PC-3 (cell line): ENCODE results near the gene MAP2K1. TPM values are rescaled to one million over a fixed set of nuclear protein-coding genes. Genes with fewer than 3 reads are reported as not detected.

Source experiments
- ATAC-seq: fragments of 200-7000 bp; cut with Tn5 transposase; 2 replicates; pipeline ENCODE4 v1.9.1; 2020; ENCODE audit warnings: mild to moderate bottlenecking, moderate library complexity
- BruUV-seq: library from RNA; stranded (reverse); fragments of 400-500 nt; replicated peaks from 2 replicates; lab custom pipeline; 2021; lab: Mats Ljungman, UMichigan
- CTCF ChIA-PET: fragments of 300-600 bp; sonication (Branson Sonifier 250); formaldehyde crosslinking; loops from one replicate; lab custom pipeline; 2022; ENCODE audit warnings: antibody characterized with exemption; lab: Charles Lee
- POLR2A ChIA-PET: fragments of 300-600 bp; sonication (Branson Sonifier 250); formaldehyde crosslinking; loops from one replicate; lab custom pipeline; 2022; ENCODE audit warnings: antibody characterized with exemption; ENCODE audit not compliant: unreplicated experiment; lab: Charles Lee
- DNase-seq: peaks from one replicate; pipeline ENCODE4 v3.0.0-alpha.2; 2015
- H2AFZ ChIP-seq: fragments of 300-600 bp; sonication (generic); 2 replicates; pipeline ENCODE4 v1.6.0; 2016; ENCODE audit warnings: antibody characterized with exemption, low read length
- H3F3A ChIP-seq: fragments of 300-600 bp; sonication (generic); one replicate; pipeline ENCODE4 v1.6.0; 2017; ENCODE audit warnings: antibody characterized with exemption, low read length, control low read depth, mild to moderate bottlenecking; ENCODE audit not compliant: unreplicated experiment
- H3K27ac ChIP-seq: fragments of 300-600 bp; sonication (generic); 2 replicates; pipeline ENCODE4 v1.5.1; 2016; ENCODE audit warnings: mild to moderate bottlenecking, low read length
- H3K27me3 ChIP-seq: fragments of 300-600 bp; sonication (generic); 2 replicates; pipeline ENCODE4 v1.6.1; 2016; ENCODE audit warnings: low read length, mixed read lengths
- H3K36me3 ChIP-seq: fragments of 300-600 bp; sonication (generic); 2 replicates; pipeline ENCODE4 v1.6.1; 2016; ENCODE audit warnings: low read depth, mixed run types, low read length, mixed read lengths
- H3K4me1 ChIP-seq: fragments of 300-600 bp; sonication (generic); 2 replicates; pipeline ENCODE4 v1.5.1; 2016; ENCODE audit warnings: low read length; ENCODE audit not compliant: insufficient read depth
- H3K4me2 ChIP-seq: fragments of 300-600 bp; sonication (generic); 2 replicates; pipeline ENCODE4 v1.6.0; 2016; ENCODE audit warnings: low read length
- H3K4me3 ChIP-seq: fragments of 300-600 bp; sonication (generic); 2 replicates; pipeline ENCODE4 v1.5.1; 2016; ENCODE audit warnings: mild to moderate bottlenecking, low read length, mixed read lengths
- H3K79me2 ChIP-seq: fragments of 300-600 bp; sonication (generic); 2 replicates; pipeline ENCODE4 v1.6.1; 2017; ENCODE audit warnings: low read length, mixed read lengths
- H3K9ac ChIP-seq: fragments of 300-600 bp; sonication (generic); 2 replicates; pipeline ENCODE4 v1.6.0; 2016; ENCODE audit warnings: mild to moderate bottlenecking, low read length
- H3K9me2 ChIP-seq: fragments of 300-600 bp; sonication (generic); replicated peaks from 2 replicates; pipeline ENCODE4 v1.6.1; 2016; ENCODE audit warnings: mixed run types, low read length, mixed read lengths
- H3K9me3 ChIP-seq: fragments of 300-600 bp; sonication (generic); 2 replicates; pipeline ENCODE4 v1.6.1; 2016; ENCODE audit warnings: low read length, mixed read lengths
- H4K20me1 ChIP-seq: fragments of 300-600 bp; sonication (generic); 2 replicates; pipeline ENCODE4 v1.6.1; 2016; ENCODE audit warnings: low read length, mixed read lengths
- EZH2 ChIP-seq: fragments of 300-600 bp; sonication (generic); IDR thresholded peaks from one replicate; pipeline ENCODE4 v1.6.1; 2017; ENCODE audit warnings: antibody characterized with exemption, mild to moderate bottlenecking, low read length; ENCODE audit not compliant: unreplicated experiment
- EZH2phosphoT487 ChIP-seq: fragments of 300-600 bp; sonication (generic); IDR thresholded peaks from 2 replicates; pipeline ENCODE4 v1.6.1; 2018; ENCODE audit warnings: mild to moderate bottlenecking, antibody characterized with exemption, low read length, borderline replicate concordance
- intact Hi-C: fragments of 100-400 bp; cut with micrococcal nuclease; formaldehyde crosslinking; loops from 2 replicates; pipeline ENCODE4 v1.9.0; 2023
- total RNA-seq: library from RNA; depleted of rRNA; stranded (reverse); fragments of >200 nt; gene quantifications from 2 replicates; pipeline ENCODE4 v1.2.3, GENCODE V29; 2014
- TF ChIP-seq, protein P1 (sequence below): fragments of 300-600 bp; sonication (generic); conservative IDR thresholded peaks from 2 replicates; pipeline ENCODE4 v1.5.1; 2017; ENCODE audit warnings: antibody characterized with exemption, low read depth, mild to moderate bottlenecking, low read length

Gene MAP2K1
- total RNA-seq, 1 experiment from 2014 or later, result 35.5 TPM

DNA sequence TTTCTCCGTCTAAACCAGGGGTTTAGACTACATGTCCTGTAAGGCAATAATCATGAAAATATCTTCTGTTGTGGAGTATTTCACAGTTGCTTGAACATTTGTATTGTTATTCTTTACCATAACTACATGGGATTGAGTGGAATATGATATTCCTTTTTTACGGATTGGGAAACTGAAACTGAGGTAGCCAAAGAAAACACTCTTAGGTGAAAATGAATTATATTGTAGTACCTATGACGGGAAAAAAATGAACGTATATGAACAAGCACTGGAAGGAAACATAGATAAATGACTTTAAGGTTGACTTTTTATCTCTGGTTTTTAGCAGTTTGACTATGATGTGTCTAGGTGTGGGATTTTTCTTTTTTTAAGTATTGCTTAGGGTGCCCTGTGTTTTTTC, 35.6 kb downstream of the MAP2K1 start:
- no peaks in the 10 kb centered on the region for H3F3A ChIP-seq
- no peak overlapping the region for H2AFZ ChIP-seq
- TF ChIP-seq EZH2phosphoT487 (no peak), EZH2 (no peak)
- TF ChIP-seq, protein P1, sequence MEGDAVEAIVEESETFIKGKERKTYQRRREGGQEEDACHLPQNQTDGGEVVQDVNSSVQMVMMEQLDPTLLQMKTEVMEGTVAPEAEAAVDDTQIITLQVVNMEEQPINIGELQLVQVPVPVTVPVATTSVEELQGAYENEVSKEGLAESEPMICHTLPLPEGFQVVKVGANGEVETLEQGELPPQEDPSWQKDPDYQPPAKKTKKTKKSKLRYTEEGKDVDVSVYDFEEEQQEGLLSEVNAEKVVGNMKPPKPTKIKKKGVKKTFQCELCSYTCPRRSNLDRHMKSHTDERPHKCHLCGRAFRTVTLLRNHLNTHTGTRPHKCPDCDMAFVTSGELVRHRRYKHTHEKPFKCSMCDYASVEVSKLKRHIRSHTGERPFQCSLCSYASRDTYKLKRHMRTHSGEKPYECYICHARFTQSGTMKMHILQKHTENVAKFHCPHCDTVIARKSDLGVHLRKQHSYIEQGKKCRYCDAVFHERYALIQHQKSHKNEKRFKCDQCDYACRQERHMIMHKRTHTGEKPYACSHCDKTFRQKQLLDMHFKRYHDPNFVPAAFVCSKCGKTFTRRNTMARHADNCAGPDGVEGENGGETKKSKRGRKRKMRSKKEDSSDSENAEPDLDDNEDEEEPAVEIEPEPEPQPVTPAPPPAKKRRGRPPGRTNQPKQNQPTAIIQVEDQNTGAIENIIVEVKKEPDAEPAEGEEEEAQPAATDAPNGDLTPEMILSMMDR, result no peak
- no peak overlapping the region for H3K9ac ChIP-seq
- no TSS peak for BruUV-seq
- H3K4me2 ChIP-seq, result no peak overlapping the region
- no peaks in the 10 kb centered on the region for H3K36me3 ChIP-seq
- POLR2A ChIA-PET, result no interaction called here
- no peak for DNase-seq
- no peak for ATAC-seq
- intact Hi-C loops, result no loop called here
- H3K4me1 ChIP-seq, result no peaks in the 10 kb centered on the region
- no peaks in the 10 kb centered on the region for H3K9me3 ChIP-seq
- H3K27me3 ChIP-seq, result no peaks in the 10 kb centered on the region
- CTCF ChIA-PET, result no interaction called here
- no peak overlapping the region for H3K4me3 ChIP-seq
- peaks cover 85% of the 10 kb centered on the region for H3K79me2 ChIP-seq
- H3K27ac ChIP-seq, result no peak overlapping the region
- no peaks in the 10 kb centered on the region for H3K9me2 ChIP-seq
- H4K20me1 ChIP-seq, result 0 out of 2 replicates have a peak, but pooled peaks cover 6% of the 10 kb centered on the region

DNA sequence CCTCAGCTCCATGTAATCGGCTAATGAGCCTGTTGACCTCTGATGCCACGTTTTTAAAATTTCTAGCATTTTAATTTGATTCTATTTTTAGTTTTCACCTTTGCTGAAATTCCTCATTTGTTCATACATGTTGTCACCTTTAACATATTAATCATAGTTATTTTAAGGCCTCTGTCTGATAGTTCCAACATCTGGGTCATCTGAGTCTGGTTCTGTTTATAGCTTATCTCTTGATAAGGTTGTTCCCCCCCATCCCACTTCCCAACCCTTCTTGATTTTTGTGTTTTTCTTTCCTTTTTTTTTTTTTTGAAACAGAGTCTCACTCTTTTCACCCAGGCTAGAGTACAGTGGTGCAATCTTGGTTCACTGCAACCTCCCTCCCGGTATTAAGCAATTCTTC, 36.4 kb downstream of the MAP2K1 start:
- TF ChIP-seq EZH2phosphoT487 (no peak), EZH2 (no peak)
- TF ChIP-seq, protein P1, result no peak
- Histone ChIP-seq H3K4me3 (no peak overlapping the region), H2AFZ (no peak overlapping the region), H3F3A (no peaks in the 10 kb centered on the region), H3K4me1 (no peaks in the 10 kb centered on the region), H3K27me3 (no peaks in the 10 kb centered on the region), H4K20me1 (0 out of 2 replicates have a peak, but pooled peaks cover 6% of the 10 kb centered on the region), H3K9me2 (no peaks in the 10 kb centered on the region), H3K36me3 (no peaks in the 10 kb centered on the region), H3K9ac (no peak overlapping the region), H3K4me2 (no peak overlapping the region), H3K9me3 (no peaks in the 10 kb centered on the region), H3K27ac (no peak overlapping the region), H3K79me2 (peaks cover 77% of the 10 kb centered on the region)
- BruUV-seq, result no TSS peak
- ChIA-PET CTCF (no interaction called here), POLR2A (interaction anchor here (0.6 kb wide), 1 partner anchor 152 kb away, joined by 6 read pairs; no protein-coding TSS in a partner anchor)
- no peak for ATAC-seq
- intact Hi-C loops, result no loop called here
- DNase-seq, result no peak

DNA sequence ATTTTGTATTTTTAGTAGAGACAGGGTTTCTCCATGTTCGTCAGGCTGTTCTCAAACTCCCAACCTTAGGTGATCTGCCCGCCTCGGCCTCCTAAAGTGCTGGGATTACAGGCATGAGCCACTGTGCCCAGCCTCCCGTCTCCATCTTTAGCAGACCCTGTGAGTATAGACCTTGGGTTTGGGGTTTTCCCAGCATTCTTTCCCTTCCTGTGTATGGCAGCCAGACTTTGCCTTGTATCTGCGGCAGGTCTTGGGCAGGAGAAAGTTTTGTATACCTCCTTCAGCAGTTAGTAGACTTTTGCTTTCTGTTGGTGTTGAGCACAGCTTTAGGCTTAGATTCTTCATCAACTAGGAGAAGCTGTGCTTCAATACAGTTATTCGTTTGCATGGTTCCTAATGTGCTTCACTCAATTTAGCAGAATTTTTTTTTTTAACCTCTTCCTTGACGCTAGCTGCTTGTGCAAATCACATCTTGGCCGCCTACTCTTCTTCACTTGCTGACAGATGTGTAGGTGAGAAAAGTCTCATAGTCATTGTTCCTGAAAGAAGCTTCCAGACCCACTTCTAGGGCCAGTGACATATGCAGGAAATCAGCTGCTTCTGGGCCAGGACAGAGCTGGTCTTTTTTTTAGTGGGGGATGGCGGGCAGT, 38.4 kb downstream of the MAP2K1 start:
- intact Hi-C loops, result no loop called here
- ChIA-PET POLR2A (interaction anchor here (0.6 kb wide), 1 partner anchor 86 kb away, joined by 4 read pairs; no protein-coding TSS in a partner anchor), CTCF (no interaction called here)
- Histone ChIP-seq H3K9ac (no peak overlapping the region), H3K4me2 (no peak overlapping the region), H3K79me2 (peaks cover 69% of the 10 kb centered on the region), H2AFZ (no peak overlapping the region), H3K36me3 (no peaks in the 10 kb centered on the region), H3K4me1 (no peaks in the 10 kb centered on the region), H3K4me3 (no peak overlapping the region), H4K20me1 (0 out of 2 replicates have a peak, but pooled peaks cover 6% of the 10 kb centered on the region), H3K27ac (no peak overlapping the region), H3K9me3 (no peaks in the 10 kb centered on the region), H3K27me3 (no peaks in the 10 kb centered on the region), H3K9me2 (no peaks in the 10 kb centered on the region), H3F3A (no peaks in the 10 kb centered on the region)
- TF ChIP-seq EZH2phosphoT487, result no peak
- TF ChIP-seq, protein P1, result no peak
- no peak for TF ChIP-seq EZH2
- BruUV-seq, result no TSS peak
- DNase-seq, result no peak
- no peak for ATAC-seq
